Measurements from ENCODE around the gene PLXDC2.

GRCh38 chr10:19946791-19947190 is 130.6 kb downstream of the PLXDC2 start:
- TF ChIP-seq CTCF (IDR thresholded peaks at IDR 0.05), result no peak
- TF ChIP-seq POLR2A (IDR thresholded peaks at IDR 0.05), result no peak

Measured in heart left ventricle (tissue), 13 donors.